HG03196 (cell line): Measurements from ENCODE around the gene FNDC3B.

ENCODE experiments used
- ATAC-seq: cut with Tn5 transposase; IDR thresholded peaks from one replicate; pipeline ENCODE4 v1.9.1; 2021; ENCODE audit not compliant: unreplicated experiment

FNDC3B gene

DNA sequence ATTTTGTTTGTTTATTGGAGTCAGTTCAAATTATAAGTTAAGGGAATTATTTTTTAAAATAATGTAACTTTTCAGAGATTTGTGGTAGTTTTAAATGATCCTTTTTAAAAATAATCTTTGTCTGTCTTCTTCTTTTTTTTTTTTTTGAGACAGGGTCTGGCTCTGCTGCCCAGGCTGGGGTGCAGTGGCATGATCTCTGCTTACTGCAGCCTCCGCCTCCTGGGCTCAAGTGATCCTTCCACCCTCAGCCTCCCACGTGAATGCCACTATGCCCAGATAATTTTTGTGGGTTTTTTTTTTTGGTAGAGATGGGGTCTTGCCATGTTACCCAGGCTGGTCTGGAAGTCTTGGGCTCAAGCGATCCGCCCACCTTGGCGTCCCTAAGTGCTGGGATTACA, 12.6 kb downstream of the FNDC3B start:
- ATAC-seq = no peak

DNA sequence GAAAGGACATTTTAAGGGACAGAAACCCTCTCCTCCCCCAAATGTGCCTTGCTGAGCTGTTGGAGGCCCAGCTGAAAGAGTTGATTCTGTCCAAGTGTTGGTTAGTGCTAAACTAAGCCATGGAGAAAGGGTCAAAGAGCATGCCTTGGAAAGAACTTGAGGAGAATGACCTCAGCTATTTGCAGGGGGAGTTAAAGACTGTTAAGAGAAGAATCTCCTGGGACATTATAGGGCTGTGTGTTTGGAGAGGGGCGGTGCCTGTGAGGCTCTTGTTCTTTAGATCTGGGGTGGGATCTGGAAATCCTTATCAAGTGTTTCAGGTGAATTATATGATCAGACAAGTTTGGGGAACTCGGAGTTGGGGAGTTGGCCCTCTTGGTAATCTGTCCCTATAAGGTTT, 13.0 kb downstream of the FNDC3B start:
- ATAC-seq = no peak

DNA sequence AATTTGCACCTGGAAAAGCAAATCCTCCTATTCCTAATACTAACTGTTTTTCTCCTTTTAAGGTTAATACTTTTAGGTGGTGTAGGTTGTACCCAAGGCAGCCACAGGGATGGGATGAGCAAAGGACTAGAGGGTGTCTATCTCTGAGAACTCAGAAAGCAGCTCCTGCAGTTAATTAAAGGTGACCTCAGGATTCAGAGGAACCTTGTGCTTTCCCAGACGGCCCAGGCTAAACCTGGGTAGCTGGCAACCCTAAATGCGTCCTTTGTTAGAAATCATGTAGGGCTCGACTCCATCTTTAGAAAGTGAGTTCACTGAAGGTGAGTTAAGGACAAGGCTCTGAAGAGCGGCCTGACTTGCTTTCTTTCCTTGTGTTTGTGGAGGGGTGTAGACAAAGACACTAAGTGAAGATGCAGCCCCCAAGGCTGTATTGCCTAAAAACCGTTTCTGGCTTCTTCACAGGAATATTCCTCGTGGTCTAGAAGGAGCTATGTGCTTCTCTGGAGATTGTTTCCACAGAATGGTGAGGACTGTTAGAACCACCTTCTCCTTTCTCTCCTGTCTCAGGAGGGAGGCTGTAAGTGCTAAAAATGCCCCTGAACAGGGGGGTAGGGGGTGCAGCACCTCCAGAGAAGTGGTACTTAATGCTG, 14.9 kb downstream of the FNDC3B start:
- ATAC-seq = no peak

DNA sequence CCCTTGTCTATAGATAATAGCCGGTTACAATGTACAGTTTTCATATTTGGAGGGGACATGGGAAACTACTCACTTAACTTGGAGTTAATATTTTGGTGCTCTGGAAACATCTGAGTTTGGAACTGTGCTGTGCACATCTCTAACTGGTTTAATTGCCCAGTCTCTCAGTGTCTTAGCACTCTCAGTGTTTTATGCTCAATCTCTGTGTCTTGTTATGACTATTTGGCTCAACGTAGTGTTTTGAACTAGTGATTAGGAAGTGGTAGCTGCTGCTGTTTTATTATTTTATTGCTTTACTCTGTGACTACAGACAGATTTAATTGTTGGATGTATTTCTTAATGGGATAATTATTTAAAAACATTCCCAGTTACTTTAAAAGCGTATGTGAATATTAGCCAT, 17.0 kb downstream of the FNDC3B start:
- ATAC-seq = no peak

DNA sequence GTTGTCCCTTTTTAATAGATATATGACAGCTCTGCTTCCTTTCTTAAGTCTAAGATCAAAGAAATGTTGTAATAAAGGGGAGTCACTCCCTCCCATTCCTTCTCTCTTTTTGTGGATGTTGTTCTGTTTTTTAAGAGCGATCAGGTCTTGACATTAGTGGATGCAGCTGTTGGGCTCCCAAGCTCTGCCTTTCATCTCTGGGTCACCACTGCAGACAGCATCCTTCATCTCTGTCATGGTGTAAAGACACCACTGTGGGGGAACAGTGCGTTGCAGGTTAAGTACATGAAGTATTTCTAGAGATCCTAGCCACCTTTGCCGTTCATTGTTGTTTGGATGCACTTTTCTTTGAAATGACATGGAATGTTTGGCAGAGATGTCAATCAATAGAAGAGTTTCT, 17.7 kb downstream of the FNDC3B start:
- no peak for ATAC-seq

DNA sequence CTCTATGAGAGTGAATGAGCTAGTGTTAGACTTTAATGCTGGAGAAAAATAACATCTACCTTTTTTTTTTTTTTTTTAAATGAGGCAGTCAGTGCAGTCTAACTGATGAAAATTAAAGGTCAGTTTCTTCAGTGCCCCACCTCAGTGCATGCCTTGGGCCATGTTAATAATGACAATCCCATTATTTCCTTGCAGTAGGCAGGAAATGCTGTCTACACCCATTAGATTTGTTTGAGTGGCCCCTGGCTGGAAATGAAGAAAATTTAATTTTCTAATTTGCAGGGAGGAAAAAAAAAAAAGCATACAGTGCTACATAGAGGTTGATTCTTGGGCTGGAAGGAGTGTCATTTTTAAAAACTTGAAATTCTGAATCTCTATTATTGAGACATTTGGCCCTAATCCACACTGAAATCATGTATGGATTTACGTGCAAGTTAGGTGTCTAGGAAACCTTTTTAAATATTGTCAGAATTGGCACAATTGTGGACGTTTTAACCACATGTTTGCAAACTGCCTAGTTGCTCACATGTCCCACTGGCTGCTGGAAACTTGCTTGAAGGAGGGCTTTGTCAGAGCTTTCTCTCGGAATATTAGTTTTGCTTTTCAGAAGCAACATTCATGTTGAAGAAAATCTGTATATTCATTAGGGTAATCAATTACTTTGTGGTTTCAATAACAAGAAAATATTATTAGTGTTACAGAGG, 18.4 kb downstream of the FNDC3B start:
- ATAC-seq = no peak

DNA sequence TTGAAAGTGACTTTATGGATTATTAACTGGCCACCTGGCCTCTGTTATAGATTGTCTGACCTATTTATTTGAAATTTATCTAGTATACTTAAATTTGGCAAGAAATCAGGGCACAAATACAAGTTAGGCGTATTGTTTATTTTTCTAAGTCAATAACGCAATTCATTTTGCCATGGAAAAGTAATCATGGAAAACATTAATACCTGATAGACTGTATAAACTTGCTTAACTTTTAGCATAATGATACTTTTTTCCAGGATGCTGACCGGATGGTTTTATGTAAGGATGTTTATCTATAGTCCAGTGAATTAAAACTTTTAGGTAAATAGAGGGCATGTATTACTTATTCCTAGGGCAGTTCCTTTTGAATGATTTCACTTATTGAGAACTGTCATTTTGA, 20.2 kb downstream of the FNDC3B start:
- ATAC-seq = no peak

DNA sequence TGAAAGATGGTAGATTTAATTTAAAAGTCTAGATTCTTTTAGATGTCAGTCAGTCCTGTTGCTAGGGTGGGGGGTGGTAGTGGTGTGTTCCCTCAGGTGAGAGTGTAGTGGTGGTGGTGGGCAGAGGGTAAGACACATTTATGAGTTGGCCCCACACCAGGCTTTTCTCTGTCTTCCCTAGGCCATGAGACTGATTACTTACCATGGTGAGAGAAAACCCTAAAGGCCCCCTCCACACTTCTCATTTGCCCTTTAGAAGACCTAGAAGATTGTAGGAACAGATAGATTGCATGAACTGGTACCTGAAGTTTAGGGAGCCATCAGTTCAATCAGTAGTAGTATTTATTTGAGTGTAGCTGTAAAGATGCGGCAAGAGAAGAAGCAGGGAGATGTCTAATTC, 20.9 kb downstream of the FNDC3B start:
- ATAC-seq = no peak

DNA sequence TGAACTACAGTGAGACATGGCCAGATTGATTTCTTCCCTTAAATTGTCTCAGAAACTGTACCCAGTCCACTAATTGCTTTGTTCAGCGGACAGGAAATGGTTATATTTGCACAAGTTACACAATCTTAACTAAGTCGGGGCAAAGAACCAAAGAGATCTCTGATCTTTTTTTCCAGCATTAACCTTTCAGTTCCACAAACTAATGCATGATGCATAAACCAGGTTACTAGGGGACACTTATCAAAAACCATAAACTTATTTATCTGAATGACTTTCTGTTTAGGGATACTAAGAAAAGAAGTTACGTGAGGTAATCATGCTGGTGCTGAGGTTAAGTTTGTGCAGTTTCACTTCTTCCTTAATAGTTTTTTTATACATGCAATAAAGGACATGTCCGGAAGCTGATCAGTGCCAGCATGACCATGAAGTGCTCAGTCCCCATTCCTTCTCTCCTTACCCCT, 22.4 kb downstream of the FNDC3B start:
- peak; percentile 90 for ATAC-seq

DNA sequence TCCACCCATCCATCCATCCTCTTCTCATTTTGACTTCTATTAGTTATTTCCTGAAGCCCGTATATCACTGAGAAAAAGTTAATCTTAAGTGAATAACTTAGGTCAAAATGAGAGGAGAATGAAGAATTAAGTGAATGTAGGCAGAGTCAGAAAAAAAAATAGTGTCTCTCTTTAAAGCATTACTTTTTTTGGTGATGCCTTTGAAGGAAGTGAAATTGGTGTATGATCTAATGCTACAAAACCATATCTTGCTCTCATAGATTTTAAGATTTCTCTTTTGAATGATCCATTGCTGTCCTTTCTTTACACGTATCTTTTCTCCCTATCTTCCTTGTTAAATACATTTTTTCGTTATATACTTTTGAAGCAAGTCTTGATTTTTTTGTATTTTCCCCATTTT, 23.4 kb downstream of the FNDC3B start:
- ATAC-seq = no peak

DNA sequence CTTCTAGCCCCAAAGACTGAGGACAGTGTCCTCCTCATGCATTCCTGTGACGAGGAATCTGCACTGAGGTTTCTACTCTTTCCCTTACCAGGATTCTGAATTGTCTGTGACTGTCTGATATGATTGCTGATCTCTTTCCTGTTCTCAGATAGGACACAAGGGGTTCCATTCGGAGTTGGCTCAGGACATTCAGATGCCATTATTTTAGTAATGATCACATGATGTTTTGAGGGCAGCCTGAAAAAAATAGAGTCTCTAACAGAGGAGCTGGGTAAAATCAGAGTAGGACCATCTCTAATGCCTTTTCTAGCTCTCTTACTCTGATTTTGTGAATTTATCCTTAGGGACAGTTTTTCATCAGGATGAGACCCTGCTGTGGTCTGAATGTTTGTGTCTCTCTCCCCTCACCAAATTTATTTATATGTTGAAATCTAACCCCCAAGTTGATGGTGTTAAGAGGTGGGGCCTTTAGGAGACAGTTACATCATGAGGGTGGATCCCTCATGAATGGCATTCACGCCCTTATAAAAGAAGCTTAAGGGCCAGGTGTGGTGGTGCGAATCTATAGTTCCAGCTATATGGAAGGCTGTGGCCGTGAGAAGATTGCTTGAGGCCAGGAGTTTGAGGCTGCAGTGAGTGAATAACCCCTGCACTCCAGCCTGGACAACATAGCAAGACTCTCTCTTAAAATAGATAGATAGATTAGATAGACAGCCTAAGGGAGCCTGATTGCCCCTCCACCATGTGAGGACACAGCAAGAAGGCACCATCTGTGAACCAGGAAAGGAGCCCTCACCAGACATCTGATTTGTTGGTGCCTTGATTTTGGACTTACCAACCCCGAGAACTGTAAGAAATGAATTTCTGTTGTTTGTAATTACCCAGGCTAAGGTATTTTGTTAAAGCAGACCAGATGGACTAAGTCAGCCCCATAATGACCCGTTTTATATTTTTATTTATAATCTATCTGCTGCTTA, 24.4 kb downstream of the FNDC3B start:
- no peak for ATAC-seq

DNA sequence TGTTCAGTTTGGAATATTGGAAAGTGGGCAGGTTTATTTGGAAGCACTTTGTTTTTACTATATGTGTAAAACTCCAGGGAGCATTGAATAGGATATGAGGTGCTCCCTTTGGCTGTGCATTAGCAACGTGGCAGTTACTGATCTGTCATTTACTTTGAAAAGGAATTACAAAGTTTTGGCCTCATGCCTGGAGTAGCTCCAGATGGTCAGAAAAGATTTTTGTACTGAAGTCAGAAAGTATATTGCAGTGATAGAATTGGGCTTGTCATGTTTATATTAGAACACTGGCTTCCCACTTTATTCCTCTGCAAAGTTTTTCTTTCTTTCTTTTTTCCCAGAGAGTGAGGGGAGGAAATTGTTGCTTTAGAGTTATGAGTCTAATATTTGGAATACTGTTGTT, 26.1 kb downstream of the FNDC3B start:
- ATAC-seq = no peak

DNA sequence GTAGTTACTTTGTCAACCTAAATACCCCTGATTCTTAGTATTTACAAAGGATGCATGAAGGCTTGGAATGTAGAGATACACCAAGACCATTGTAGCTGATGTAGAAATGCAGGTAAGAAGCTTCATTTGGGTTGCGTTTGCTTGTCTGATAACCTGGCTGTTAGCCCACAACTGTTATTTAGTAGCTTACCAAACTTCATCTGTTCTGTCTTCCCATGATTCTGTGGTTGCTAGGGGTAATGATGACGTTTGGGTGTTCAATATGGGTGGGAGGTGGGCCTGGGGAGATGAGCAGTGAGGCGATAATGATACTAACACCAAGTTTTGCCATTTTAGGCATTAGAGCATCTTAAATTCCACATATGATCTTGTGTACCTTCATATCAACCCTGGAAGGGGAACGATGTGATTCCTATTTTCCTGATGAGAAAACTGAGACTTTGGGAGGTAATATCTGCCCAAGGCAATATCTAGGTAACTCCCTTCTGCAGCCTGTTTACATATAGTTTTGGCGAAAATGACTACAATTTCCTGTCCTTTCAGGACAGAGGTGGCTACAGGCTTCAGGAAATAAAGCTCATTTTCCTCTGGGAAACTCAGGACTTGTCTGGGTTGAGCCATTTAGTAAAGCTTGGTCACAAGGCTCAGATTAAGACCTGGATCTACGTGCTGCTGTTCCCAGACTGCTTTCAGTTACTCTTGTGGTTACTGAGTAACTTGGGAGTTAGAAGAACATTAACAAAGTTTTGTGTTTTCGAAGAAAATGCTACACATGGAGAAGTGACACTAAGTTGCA, 26.8 kb downstream of the FNDC3B start:
- no peak for ATAC-seq

DNA sequence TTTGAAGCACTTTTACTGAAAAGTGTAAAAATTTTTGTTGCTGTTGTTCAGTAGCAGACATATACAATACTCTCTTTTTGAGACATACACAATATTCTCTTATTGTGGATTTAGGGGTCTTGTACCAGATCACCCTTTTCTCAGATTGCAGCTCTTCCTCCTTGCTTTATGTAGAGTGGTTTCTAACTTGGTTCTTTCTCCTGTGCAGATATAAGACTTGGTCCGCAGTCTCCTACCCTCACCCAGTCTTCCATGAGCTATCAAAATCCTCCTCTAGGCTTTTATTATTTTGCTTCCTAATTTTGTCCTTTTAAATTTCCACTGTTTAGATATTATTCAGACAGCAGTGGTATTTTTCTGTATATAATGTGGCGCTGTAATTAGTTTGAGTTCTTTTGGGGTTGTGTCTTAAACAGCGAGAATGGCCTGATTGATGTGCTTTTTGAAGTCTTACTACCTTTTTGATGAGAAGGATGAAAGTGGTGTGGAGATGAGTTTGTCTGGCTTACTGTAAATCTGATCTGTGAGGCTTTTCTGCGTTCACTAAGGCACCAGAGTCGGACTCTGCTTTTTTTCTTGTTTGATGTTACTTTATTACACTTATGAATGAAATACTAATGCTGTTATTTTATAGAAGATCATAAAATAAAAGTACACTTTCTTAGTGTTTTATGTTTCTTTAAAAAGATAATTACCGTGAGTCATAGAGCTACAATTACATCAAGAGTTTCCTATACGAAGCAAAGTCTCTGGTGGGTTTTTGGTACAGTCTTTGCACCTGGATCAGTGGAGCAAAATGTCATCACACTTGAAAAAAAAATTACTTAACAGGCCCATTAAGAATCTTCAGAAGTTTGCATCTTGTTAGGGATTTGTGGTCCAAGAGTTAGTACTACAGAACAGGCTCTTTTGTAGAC, 27.8 kb downstream of the FNDC3B start:
- no peak for ATAC-seq

DNA sequence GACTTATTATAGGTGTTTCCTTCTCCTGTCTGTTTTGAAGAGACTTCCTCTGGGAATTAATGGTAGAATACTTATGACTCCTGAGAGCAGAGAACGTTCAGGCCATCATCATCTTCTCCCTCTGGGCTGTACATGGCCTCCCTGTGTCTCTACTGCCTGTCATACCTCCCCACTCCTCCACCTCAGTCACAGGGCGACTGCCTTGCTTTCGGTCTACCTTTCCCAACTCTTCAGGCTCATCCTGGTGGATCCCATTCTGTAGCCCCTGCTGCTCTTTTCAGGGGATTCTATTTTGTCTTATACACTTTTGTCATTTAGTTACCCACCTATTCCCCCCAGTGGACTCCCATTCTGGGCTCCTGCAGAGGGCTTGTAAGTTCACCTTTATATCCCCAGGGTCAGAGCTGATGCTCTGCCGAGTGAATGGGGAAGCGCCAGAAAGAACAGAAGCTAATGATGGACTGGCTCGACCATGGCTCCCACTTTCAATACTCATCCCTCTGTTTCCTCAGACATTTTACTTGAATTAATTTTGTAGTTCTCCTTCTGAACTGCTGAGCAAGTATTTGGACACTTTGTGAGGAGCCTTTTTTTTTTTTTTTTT, 28.6 kb downstream of the FNDC3B start:
- ATAC-seq = no peak

DNA sequence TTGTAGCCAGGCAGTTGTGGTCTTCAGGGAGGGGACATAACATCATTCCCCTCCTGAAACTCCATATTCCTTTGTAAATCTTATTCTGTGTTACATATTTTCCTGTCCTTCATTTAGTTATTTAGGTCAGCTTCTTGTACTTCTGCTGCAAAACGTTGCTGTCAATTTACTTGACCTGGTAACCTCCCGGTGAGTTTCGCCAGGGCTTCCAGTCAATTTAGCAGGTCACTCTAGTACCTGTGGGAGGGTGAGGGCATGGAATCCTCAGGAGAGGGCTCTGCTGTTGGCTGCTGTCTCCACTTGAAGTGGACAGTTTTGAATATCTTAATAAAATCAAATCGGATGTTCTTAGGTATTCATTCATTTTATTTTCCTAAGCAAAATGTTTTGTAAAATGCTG, 29.6 kb downstream of the FNDC3B start:
- no peak for ATAC-seq

DNA sequence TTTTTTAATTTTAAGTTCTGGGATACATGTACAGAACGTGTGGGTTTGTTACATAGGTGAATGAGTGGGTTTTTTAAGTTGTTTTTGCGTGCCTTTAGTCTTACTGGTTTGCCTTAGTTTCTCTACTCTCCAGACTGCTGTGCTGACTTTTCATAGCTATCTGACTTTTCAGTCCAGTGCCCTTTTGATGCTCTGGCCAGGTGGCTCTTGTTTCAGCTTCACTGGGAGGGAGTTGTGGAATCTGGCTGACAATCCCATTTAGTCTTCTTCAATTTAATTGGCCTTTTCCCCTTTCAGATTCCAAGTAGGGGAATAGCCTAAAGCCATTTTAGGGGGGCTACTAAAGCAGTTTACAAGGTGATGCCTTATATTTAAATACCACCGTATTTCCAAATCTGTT, 30.1 kb downstream of the FNDC3B start:
- ATAC-seq = no peak

DNA sequence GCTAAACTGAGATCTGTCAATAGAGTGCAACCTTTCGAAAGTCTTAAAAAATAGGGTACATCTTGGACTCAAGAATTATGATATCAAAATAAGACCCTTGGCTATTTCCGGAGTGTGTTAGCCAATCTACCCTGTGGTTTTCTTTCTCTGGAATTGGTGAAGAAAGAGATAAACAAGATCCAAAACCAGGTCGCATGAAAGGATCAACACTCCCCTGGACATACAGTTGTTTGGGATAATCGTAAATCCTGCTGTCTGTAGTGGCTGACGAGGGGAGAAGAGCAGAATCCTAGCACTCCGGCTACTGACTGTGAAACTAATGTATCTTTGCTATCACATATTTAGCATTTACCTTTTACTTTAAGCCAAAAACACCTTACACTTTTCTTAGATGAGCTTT, 30.9 kb downstream of the FNDC3B start:
- no peak for ATAC-seq

DNA sequence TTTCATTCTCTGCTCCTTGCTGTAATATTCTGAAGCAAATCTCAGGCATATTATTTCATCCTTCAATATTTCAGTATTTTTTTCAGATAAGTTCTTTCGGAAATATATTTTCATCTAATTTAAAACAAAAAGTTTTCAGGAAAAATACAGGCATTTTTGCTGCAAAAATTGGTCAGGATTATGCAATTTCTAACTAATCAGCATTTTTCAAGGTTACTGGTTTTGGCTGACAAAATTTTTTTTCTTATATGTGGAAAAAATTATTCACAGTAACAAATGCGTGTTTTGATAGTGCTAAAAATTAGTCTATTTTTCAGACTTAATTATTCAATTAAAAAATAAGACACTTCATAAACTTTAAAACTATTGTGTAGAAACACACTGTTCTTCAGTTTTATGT, 31.4 kb downstream of the FNDC3B start:
- no peak for ATAC-seq
